ENCODE data around the gene KLHDC1.

The KLHDC1 gene

GRCh38 chr14:49792618-49793017, 99.7 kb downstream of the KLHDC1 start:
- DNase-seq: no peak

- no peak for DNase-seq
Observed at GRCh38 chr14:49796025-49796424, 103.1 kb downstream of the KLHDC1 start.

All from CD4-positive, alpha-beta T cell treated with Interferon gamma for 1 hour (primary cell).